KMS-11 (cell line): Measurements from ENCODE around the gene PRKG1.
"Not testable (repeated sequence)": the region's sequence is repeated elsewhere in the genome, so short reads cannot be mapped to it uniquely, and the experiment has no call there.

Experiments used
- H2AFZ ChIP-seq: fragments of 200-600 bp; sonication (generic); 2 replicates; pipeline ENCODE4 v1.6.1; 2016; ENCODE audit warnings: antibody characterized with exemption, mixed run types, low read depth
- H3K27ac ChIP-seq: fragments of 200-600 bp; sonication (generic); 2 replicates; pipeline ENCODE4 v1.6.1; 2016; ENCODE audit warnings: mild to moderate bottlenecking, mixed run types
- H3K27me3 ChIP-seq: fragments of 200-600 bp; sonication (generic); 2 replicates; pipeline ENCODE4 v1.6.1; 2017; ENCODE audit warnings: mild to moderate bottlenecking, low read depth, mixed run types, moderate library complexity; ENCODE audit not compliant: insufficient read depth
- H3K36me3 ChIP-seq: fragments of 200-600 bp; sonication (generic); 2 replicates; pipeline ENCODE4 v1.6.1; 2017; ENCODE audit warnings: mild to moderate bottlenecking, mixed run types; ENCODE audit not compliant: insufficient read depth
- H3K4me1 ChIP-seq: fragments of 200-600 bp; sonication (generic); 2 replicates; pipeline ENCODE4 v1.6.1; 2016; ENCODE audit warnings: mild to moderate bottlenecking, low read depth, mixed run types; ENCODE audit not compliant: poor library complexity, severe bottlenecking
- H3K4me2 ChIP-seq: fragments of 200-600 bp; sonication (generic); 2 replicates; pipeline ENCODE4 v1.7.0; 2016; ENCODE audit warnings: mild to moderate bottlenecking, mixed run types
- H3K4me3 ChIP-seq: fragments of 200-600 bp; sonication (generic); IDR thresholded peaks from 2 replicates; pipeline ENCODE4 v1.6.1; 2017; ENCODE audit warnings: low read depth, low read length, mixed read lengths; ENCODE audit not compliant: insufficient read depth
- H3K79me2 ChIP-seq: fragments of 200-600 bp; sonication (generic); 2 replicates; pipeline ENCODE4 v1.6.1; 2016; ENCODE audit warnings: low read depth, mixed run types; ENCODE audit not compliant: insufficient read depth
- H3K9ac ChIP-seq: fragments of 200-600 bp; sonication (generic); 2 replicates; pipeline ENCODE4 v1.6.1; 2016; ENCODE audit warnings: mild to moderate bottlenecking, mixed run types
- H4K20me1 ChIP-seq: fragments of 200-600 bp; sonication (generic); 2 replicates; pipeline ENCODE4 v1.6.1; 2016; ENCODE audit warnings: mild to moderate bottlenecking, mixed run types; ENCODE audit not compliant: insufficient read depth
- TF ChIP-seq, protein P1 (sequence below): fragments of 200-600 bp; sonication (generic); conservative IDR thresholded peaks from 2 replicates; pipeline ENCODE4 v1.6.1; 2017; ENCODE audit warnings: low read depth, mild to moderate bottlenecking, antibody characterized with exemption, low read length, moderate library complexity, mixed read lengths

PRKG1 gene

GRCh38 chr10:51382181-51382580 is 307.9 kb downstream of the PRKG1 start:
- H3K27ac ChIP-seq: no peak overlapping the region

GRCh38 chr10:51384971-51385370 is 310.7 kb downstream of the PRKG1 start:
- TF ChIP-seq, protein P1, sequence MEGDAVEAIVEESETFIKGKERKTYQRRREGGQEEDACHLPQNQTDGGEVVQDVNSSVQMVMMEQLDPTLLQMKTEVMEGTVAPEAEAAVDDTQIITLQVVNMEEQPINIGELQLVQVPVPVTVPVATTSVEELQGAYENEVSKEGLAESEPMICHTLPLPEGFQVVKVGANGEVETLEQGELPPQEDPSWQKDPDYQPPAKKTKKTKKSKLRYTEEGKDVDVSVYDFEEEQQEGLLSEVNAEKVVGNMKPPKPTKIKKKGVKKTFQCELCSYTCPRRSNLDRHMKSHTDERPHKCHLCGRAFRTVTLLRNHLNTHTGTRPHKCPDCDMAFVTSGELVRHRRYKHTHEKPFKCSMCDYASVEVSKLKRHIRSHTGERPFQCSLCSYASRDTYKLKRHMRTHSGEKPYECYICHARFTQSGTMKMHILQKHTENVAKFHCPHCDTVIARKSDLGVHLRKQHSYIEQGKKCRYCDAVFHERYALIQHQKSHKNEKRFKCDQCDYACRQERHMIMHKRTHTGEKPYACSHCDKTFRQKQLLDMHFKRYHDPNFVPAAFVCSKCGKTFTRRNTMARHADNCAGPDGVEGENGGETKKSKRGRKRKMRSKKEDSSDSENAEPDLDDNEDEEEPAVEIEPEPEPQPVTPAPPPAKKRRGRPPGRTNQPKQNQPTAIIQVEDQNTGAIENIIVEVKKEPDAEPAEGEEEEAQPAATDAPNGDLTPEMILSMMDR: no peak
- Histone ChIP-seq H3K27ac (no peak overlapping the region), H3K4me3 (no peak overlapping the region), H3K4me2 (no peak overlapping the region), H3K4me1 (no peaks in the 10 kb centered on the region), H3K79me2 (no peaks in the 10 kb centered on the region), H4K20me1 (no peaks in the 10 kb centered on the region), H3K27me3 (no peaks in the 10 kb centered on the region), H3K36me3 (no peaks in the 10 kb centered on the region), H2AFZ (no peak overlapping the region), H3K9ac (no peak overlapping the region)

More at GRCh38 chr10:51382181-51382580, 307.9 kb downstream of the PRKG1 start:
- no peaks in the 10 kb centered on the region for H3K79me2 ChIP-seq
- H3K27me3 ChIP-seq: no peaks in the 10 kb centered on the region
- no peak overlapping the region for H3K9ac ChIP-seq
- H3K4me1 ChIP-seq: no peaks in the 10 kb centered on the region
- no peaks in the 10 kb centered on the region for H3K36me3 ChIP-seq
- no peaks in the 10 kb centered on the region for H4K20me1 ChIP-seq
- TF ChIP-seq, protein P1: no peak
- H3K4me2 ChIP-seq: no peak overlapping the region
- no peak overlapping the region for H2AFZ ChIP-seq
- no peak overlapping the region for H3K4me3 ChIP-seq

GRCh38 chr10:51386248-51386885 is 312.1 kb downstream of the PRKG1 start:
- H3K4me2 ChIP-seq: no peak overlapping the region
- H3K36me3 ChIP-seq: no peaks in the 10 kb centered on the region
- no peak overlapping the region for H3K27ac ChIP-seq
- no peaks in the 10 kb centered on the region for H3K27me3 ChIP-seq
- H4K20me1 ChIP-seq: no peaks in the 10 kb centered on the region
- TF ChIP-seq, protein P1: no peak
- no peaks in the 10 kb centered on the region for H3K79me2 ChIP-seq
- H3K4me3 ChIP-seq: no peak overlapping the region
- H2AFZ ChIP-seq: no peak overlapping the region
- no peaks in the 10 kb centered on the region for H3K4me1 ChIP-seq
- no peak overlapping the region for H3K9ac ChIP-seq

DNA sequence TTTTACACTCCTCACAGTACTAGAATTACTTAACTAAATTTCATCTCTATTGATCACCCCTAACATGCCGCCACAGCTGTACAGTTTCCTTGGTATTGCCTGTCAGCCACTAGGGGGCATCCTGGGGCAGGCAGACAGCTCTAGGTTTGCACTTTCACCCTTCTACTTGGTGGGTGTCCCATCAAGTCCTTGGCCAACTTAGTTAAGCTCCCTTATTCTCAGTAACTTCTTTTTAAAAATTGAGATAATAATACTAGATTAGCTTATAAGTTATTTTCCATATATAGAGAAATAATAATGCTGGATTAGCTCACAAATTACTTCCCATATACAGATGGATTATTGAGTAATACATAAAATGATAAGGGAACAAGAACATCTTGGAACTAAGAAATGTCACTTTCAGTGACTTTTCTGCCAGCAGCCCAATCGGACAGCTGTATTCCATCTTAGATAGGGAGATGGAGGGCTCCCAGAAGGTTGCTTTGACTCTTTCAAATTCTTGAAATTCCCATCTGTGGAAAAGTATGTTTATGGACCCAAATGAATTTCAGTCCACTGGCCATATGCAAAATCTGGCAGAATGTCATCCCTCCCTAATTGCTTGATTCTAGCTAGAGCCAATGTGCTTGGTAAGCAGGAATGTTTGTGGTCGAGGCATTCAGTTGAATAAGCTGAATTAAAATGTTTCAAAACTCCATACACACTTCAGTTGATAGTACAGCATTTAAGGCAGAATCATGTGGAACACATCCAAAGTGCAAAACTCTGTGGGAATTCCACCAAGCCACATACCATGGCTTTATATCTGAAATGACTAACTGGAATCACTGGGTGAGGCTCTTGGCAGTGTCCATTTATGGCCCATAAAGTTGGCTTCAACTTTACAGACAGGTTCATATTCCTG is 315.4 kb downstream of the PRKG1 start:
- H3K36me3 ChIP-seq: no peaks in the 10 kb centered on the region
- H3K27me3 ChIP-seq: no peaks in the 10 kb centered on the region
- H3K4me3 ChIP-seq: no peak overlapping the region
- H3K9ac ChIP-seq: no peak overlapping the region
- H3K4me1 ChIP-seq: no peaks in the 10 kb centered on the region
- no peaks in the 10 kb centered on the region for H3K79me2 ChIP-seq
- no peak overlapping the region for H2AFZ ChIP-seq
- H3K27ac ChIP-seq: no peak overlapping the region
- TF ChIP-seq, protein P1: peak; percentile 76
- no peaks in the 10 kb centered on the region for H4K20me1 ChIP-seq
- H3K4me2 ChIP-seq: no peak overlapping the region

DNA sequence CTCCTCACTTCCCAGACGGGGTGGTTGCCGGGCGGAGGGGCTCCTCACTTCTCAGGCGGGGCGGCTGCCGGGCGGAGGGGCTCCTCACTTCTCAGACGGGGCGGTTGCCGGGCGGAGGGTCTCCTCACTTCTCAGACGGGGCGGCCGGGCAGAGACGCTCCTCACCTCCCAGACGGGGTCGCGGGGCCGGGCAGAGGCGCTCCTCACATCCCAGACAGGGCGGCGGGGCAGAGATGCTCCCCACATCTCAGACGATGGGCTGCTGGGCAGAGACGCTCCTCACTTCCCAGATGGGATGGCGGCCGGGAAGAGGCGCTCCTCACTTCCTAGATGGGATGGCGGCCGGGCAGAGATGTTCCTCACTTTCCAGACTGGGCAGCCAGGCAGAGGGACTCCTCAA is 318.7 kb downstream of the PRKG1 start:
- not testable (repeated sequence) for H4K20me1 ChIP-seq, H3K27me3 ChIP-seq, H3K27ac ChIP-seq, H2AFZ ChIP-seq, H3K36me3 ChIP-seq, H3K9ac ChIP-seq, H3K4me3 ChIP-seq, H3K79me2 ChIP-seq, H3K4me2 ChIP-seq, H3K4me1 ChIP-seq
